GM12873 (cell line): ENCODE measurements around the gene MAGEA11.

Source experiments
- CTCF ChIP-seq: IDR thresholded peaks from 2 replicates; pipeline ENCODE4 v1.5.1; 2012; ENCODE audit warnings: low read depth, mild to moderate bottlenecking, moderate library complexity, low read length, control low read depth; ENCODE audit not compliant: insufficient read depth; ENCODE audit errors: missing control alignments

MAGEA11 gene

GRCh38 chrX:149688552-149688951, 23.3 kb upstream of the MAGEA11 start:
- TF ChIP-seq CTCF: no peak

GRCh38 chrX:149691794-149692193, 20.1 kb upstream of the MAGEA11 start:
- TF ChIP-seq CTCF: no peak

- TF ChIP-seq CTCF: no peak
Observed at GRCh38 chrX:149699761-149700160, 12.1 kb upstream of the MAGEA11 start.

GRCh38 chrX:149704664-149705063, 7.2 kb upstream of the MAGEA11 start:
- TF ChIP-seq CTCF: no peak

GRCh38 chrX:149707147-149707901, 4.5 kb upstream of the MAGEA11 start:
- TF ChIP-seq CTCF: no peak

- TF ChIP-seq CTCF: no peak
Observed at GRCh38 chrX:149712831-149713230, 971 bp downstream of the MAGEA11 start.

GRCh38 chrX:149713279-149714050, 1.6 kb downstream of the MAGEA11 start:
- TF ChIP-seq CTCF: no peak
